SK-N-SH (cell line): ENCODE results near the gene KIF21B.

ENCODE experiments used
- CTCF ChIP-seq: fragments of 200-600 bp; sonication (generic); IDR thresholded peaks from 2 replicates; pipeline ENCODE4 v1.6.1; 2017; ENCODE audit warnings: antibody characterized with exemption, mild to moderate bottlenecking, moderate library complexity
- JUND ChIP-seq: IDR thresholded peaks from 2 replicates; pipeline ENCODE4 v1.4.0; 2012
- MEF2A ChIP-seq: IDR thresholded peaks from 2 replicates; pipeline ENCODE4 v1.4.0; 2012; ENCODE audit warnings: low read depth, borderline replicate concordance
- RCOR1 ChIP-seq: fragments of 150-350 bp; IDR thresholded peaks from 2 replicates; pipeline ENCODE4 v1.6.1; 2017; ENCODE audit warnings: antibody characterized with exemption, low read length
- TCF12 ChIP-seq: IDR thresholded peaks from 2 replicates; pipeline ENCODE4 v1.4.0; 2012

DNA sequence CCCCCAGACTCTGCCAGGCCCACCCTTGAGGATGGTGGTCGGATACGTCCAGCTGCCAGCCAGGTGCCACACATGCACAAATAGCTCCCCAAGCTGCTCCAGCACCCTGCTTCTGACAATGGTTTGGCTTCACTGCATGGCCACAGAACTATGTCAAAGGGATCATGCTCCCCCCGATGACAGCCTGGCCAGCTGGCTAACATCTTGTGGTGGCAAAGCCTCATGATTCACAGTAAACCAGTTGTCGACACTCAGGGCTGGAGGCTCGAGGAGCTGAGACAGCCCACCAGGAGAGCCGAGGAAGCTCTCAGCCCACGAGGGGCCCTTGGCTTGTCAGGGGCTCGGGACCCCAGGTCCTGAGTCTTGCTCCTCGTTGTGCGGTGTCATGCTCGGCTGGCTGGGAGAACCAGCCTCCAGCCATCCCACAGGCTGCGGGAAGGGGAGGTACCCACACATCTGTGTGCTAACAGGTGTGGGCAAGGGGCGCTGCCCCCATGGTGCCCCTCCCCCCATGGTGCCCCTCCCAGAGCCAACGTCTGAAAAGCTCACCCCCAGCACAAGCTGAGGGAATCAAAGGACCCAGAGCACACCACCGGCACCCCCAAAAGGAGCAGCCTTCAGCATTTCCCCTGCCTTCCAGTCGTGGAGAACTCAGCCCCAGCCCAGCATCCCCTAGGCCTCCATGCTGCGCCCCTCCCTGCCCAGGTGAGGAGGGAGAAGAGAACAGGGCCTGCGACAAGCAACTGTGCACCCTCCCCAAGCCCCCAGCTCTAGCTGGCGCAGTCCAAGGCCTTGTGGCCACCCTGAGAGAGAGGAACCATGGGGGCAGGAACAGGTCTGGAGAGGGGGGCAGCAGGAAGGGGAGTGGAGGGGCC, 41.2 kb downstream of the KIF21B start:
- TF ChIP-seq RCOR1: no peak
- no peak for TF ChIP-seq JUND
- no peak for TF ChIP-seq CTCF
- TF ChIP-seq TCF12: peak; percentile 42; the same call in 1 of the 2 replicates
- TF ChIP-seq MEF2A: no peak
